AG04450 (cell line): ENCODE results near the gene TMEM132E. TPM values are rescaled to one million over a fixed set of nuclear protein-coding genes. Genes with fewer than 3 reads are reported as not detected.

Experiments
- CTCF ChIA-PET: fragments of 300-600, 350-600 bp; formaldehyde crosslinking; extraction: SDS; loops from one replicate; lab custom pipeline; 2022; ENCODE audit warnings: antibody characterized with exemption, inconsistent platforms; lab: Charles Lee
- POLR2A ChIA-PET: fragments of 350-600 bp; formaldehyde crosslinking; extraction: SDS; loops from one replicate; lab custom pipeline; 2021; ENCODE audit warnings: antibody characterized with exemption, inconsistent platforms; lab: Yijun Ruan, JAX
- DNase-seq: peaks from one replicate; pipeline ENCODE4 v3.0.0-alpha.2; 2011; ENCODE audit warnings: low read depth, low spot score
- H3K27ac ChIP-seq: one replicate; pipeline ENCODE4 v1.5.1; 2012; ENCODE audit warnings: low read depth, low read length, control low read depth
- H3K27me3 ChIP-seq: one replicate; pipeline ENCODE4 v1.6.0; 2012; ENCODE audit warnings: low read length; ENCODE audit not compliant: control insufficient read depth, insufficient read depth
- H3K4me3 ChIP-seq: 2 replicates; pipeline ENCODE4 v1.5.1; 2011; ENCODE audit warnings: mild to moderate bottlenecking, low read depth, low read length, control low read depth
- H3K9me3 ChIP-seq: 2 replicates; pipeline ENCODE4 v1.5.1; 2012; ENCODE audit warnings: low read length; ENCODE audit not compliant: control insufficient read depth, insufficient read depth
- CTCF ChIP-seq: IDR thresholded peaks from 2 replicates; pipeline ENCODE4 v1.5.1; 2011; ENCODE audit warnings: low read depth, low read length, control low read depth, inconsistent platforms
- polyA minus RNA-seq: library from RNA; depleted of rRNA, polyadenylated mRNA; stranded (reverse); fragments of >200 nt; gene quantifications from 2 replicates; pipeline ENCODE4 v1.2.3, GENCODE V29; 2011; rRNA and poly(A)+ RNA removed
- polyA plus RNA-seq: library from polyadenylated mRNA; depleted of rRNA; stranded (reverse); fragments of >200 nt; gene quantifications from 2 replicates; pipeline ENCODE4 v1.2.3, GENCODE V29; 2011; rRNA removed

The TMEM132E gene
- polyA plus RNA-seq (not detected in 2 replicates), polyA minus RNA-seq (not detected in 2 replicates)

DNA sequence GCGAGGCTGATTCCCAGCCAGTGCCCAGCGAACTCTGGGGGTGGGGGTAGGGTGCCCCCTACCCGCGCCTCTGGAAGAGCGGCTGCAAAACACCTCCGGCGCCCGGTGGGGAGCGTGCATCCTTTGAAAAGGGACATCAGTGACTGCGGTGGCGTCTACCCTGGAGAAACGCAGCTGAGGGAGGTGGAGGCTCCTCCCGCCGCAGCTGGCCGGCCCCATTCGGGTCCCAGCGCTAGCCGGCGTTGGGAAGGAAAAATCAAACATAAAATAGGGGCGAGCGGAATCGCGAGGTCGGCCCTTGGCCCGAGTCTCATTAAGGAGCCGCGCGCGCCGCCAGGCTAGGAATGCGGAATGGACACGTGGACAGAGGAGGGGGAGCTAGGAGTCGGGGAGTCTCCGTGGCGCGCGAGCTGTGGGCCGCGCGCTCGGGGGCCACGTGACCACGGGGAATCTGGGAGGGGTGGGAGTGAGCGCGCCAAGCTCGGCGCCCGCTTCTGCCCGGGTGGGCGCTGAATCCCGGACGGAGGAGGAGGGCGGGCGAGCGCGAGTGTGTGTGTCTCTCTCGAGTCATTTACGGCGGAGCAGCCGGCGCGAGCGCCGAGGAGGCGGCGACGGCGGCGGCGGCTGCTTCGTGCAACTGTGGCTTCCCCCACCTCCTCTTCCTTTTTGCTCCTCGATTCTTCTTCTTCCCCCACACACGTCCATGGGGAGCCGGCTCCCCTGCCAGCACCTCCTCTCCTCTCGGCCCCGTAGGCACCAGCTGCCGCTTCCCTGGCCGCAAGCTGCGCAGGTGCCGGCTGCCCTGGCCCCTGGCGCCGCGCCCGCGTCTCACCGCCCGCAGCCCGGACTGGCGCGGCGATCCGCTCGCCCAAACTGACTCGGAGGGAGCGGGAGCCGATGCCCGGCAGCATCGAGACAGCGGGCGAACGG is at the start of gene TMEM132E:
TSS of gene TMEM132E (plus strand) at position 566 of the 930 bp plus-strand sequence. CDS start 1,495 bp downstream, outside the sequence.
- Histone ChIP-seq H3K27ac (no peak within 1 kb of the TSS), H3K4me3 (peak within 1 kb of the TSS; percentile 40), H3K27me3 (peaks cover 59% of the 10 kb centered on the region), H3K9me3 (peaks cover 5% of the 10 kb centered on the region; the same call in 1 of the 2 replicates)
- ChIA-PET POLR2A (no interaction called here), CTCF (no interaction called here)
- no peak for TF ChIP-seq CTCF
- no peak for DNase-seq

- ChIA-PET POLR2A (no interaction called here), CTCF (no interaction called here)
- DNase-seq = no peak
Measured at GRCh38 chr17:34530918-34531317, 48.5 kb upstream of the TMEM132E start.

DNA sequence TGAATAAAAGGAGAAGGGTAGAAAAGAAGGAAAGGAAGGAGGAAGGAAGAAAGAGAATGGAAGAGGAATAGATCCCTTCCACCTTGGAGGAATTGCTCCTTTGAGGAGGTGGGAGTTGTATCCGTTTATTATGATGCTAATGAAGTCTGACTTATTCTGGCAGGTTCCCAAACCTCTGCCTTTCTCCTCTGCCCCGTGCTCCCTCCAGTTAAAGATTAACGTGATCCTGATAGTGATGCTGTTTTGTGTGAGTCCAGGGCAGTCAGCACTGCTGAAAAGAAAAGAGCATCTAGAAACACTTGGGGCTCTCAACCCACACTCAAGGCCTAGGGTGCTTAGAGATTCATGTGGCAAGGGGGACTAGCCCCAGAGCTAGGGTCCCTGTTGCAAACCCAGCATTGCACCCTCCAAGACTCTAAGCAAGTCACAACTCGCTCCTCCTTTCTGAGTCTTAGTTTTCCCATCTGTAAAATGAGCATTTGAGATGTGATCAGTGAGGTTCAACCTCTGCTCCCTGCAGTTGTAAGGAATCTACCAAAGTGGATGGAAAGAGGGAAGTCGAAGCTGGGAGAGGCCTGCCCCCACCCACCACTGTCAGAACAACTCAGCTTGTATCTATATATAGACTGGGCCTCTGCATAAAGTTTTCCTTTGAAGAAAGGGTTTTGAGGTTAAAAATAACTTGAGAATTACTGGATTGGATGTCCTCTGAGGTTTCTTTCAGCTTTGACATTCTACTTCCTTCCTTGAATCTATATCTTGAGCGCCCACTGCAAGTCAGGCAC is 46.9 kb upstream of the TMEM132E start:
- no peak for TF ChIP-seq CTCF
- Histone ChIP-seq H3K9me3 (no peaks in the 10 kb centered on the region), H3K4me3 (no peak overlapping the region), H3K27me3 (no peaks in the 10 kb centered on the region), H3K27ac (no peak overlapping the region)
- no peak for DNase-seq
- ChIA-PET POLR2A (no interaction called here), CTCF (interaction anchor here (1.3 kb wide), 1 partner anchor 10 kb away, joined by 4 read pairs; no protein-coding TSS in a partner anchor)

More at GRCh38 chr17:34530918-34531317, 48.5 kb upstream of the TMEM132E start:
- Histone ChIP-seq H3K4me3 (no peak overlapping the region), H3K9me3 (no peaks in the 10 kb centered on the region), H3K27ac (no peak overlapping the region), H3K27me3 (no peaks in the 10 kb centered on the region)
- no peak for TF ChIP-seq CTCF

DNA sequence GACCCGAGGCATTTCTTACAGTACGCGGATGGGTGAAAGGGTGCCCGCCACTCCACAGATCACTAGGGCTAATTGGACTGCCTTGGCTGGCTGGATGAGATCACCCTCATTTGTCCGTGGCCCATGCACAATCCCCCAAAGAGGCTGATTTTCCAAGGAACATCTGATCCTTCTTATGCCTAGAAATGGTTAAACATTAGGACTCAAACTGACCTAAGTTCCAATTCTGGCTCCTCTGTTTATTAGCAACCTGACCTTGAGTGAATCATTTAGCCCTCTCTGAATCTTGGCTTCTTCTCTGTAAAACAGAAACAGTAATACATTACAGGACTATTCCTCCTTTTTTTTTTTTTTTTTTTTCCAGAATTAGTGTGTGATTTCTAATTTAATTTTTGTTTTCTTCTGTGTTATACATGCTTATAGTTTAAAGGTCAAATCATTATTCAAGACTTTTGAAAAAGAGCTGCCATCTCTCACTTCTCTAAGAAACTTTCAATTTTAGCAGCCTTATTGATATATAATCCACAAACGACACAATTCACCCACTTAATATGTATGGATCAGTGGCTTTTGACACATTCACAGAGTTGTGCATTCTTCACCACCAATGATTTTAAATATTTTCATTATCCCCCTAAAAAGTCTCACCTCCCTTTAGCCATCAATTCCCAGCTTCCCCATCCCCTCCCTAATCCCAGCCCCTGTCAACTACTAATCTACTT is 45.4 kb upstream of the TMEM132E start:
- no peak for DNase-seq
- Histone ChIP-seq H3K4me3 (no peak overlapping the region), H3K27ac (no peak overlapping the region), H3K9me3 (no peaks in the 10 kb centered on the region), H3K27me3 (no peaks in the 10 kb centered on the region)
- ChIA-PET CTCF (interaction anchor here (0.6 to 0.7 kb wide), 2 partner anchors 106 to 377 kb away, joined by 3 to 6 read pairs; no protein-coding TSS in a partner anchor), POLR2A (no interaction called here)
- TF ChIP-seq CTCF = no peak
